Activated B cell treated with CpG ODN at 0.5 μM for 24 hours (primary cell): ENCODE measurements around the gene DNAJC4. TPM values are rescaled to one million over a fixed set of nuclear protein-coding genes. Genes with fewer than 3 reads are reported as not detected.
A peak's percentile ranks its signal among the peaks of the same experiment; 100 is the strongest.

Source experiments
- ATAC-seq: fragments of 200-7000 bp; cut with Tn5 transposase; one replicate; pipeline ENCODE4 v1.10.0; 2021; ENCODE audit warnings: low read depth, mild to moderate bottlenecking, moderate library complexity
- CTCF ChIA-PET: fragments of 350-600 bp; sonication (Branson Sonifier 250); formaldehyde crosslinking; loops from one replicate; lab custom pipeline; 2021; ENCODE audit warnings: antibody characterized with exemption; lab: Charles Lee
- POLR2A ChIA-PET: fragments of 350-600 bp; sonication (Branson Sonifier 250); formaldehyde crosslinking; loops from one replicate; lab custom pipeline; 2021; ENCODE audit warnings: antibody characterized with exemption; lab: Charles Lee
- DNase-seq: peaks from one replicate; pipeline ENCODE4 v3.0.0; 2022
- H3K27ac Mint-ChIP-seq: one replicate; pipeline ENCODE4 v1.8.0; 2020; ENCODE audit warnings: mixed read lengths
- H3K27me3 Mint-ChIP-seq: one replicate; pipeline ENCODE4 v1.8.0; 2021; ENCODE audit warnings: mixed read lengths
- H3K36me3 Mint-ChIP-seq: one replicate; pipeline ENCODE4 v1.8.0; 2021; ENCODE audit warnings: low read depth, mixed read lengths
- H3K4me1 Mint-ChIP-seq: one replicate; pipeline ENCODE4 v1.8.0; 2021; ENCODE audit warnings: mixed read lengths
- H3K4me3 Mint-ChIP-seq: one replicate; pipeline ENCODE4 v1.8.0; 2020; ENCODE audit warnings: mild to moderate bottlenecking, mixed read lengths
- H3K9me3 Mint-ChIP-seq: one replicate; pipeline ENCODE4 v1.8.0; 2020; ENCODE audit warnings: mixed read lengths
- intact Hi-C: fragments of 100-400 bp; cut with micrococcal nuclease; formaldehyde crosslinking; loops from one replicate; pipeline ENCODE4 v1.15.1; 2024
- total RNA-seq: library from RNA; stranded (reverse); gene quantifications from 2 replicates; pipeline ENCODE4 v1.2.3, GENCODE V29; 2022
- TF ChIP-seq, protein P1 (sequence below): fragments of 200-600 bp; IDR thresholded peaks from one replicate; pipeline ENCODE4 v1.8.0; 2022; ENCODE audit warnings: antibody characterized with exemption, mild to moderate bottlenecking

DNAJC4 gene, protein sequence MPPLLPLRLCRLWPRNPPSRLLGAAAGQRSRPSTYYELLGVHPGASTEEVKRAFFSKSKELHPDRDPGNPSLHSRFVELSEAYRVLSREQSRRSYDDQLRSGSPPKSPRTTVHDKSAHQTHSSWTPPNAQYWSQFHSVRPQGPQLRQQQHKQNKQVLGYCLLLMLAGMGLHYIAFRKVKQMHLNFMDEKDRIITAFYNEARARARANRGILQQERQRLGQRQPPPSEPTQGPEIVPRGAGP
- total RNA-seq: 47.5 and 53.3 TPM in 2 replicates

DNA sequence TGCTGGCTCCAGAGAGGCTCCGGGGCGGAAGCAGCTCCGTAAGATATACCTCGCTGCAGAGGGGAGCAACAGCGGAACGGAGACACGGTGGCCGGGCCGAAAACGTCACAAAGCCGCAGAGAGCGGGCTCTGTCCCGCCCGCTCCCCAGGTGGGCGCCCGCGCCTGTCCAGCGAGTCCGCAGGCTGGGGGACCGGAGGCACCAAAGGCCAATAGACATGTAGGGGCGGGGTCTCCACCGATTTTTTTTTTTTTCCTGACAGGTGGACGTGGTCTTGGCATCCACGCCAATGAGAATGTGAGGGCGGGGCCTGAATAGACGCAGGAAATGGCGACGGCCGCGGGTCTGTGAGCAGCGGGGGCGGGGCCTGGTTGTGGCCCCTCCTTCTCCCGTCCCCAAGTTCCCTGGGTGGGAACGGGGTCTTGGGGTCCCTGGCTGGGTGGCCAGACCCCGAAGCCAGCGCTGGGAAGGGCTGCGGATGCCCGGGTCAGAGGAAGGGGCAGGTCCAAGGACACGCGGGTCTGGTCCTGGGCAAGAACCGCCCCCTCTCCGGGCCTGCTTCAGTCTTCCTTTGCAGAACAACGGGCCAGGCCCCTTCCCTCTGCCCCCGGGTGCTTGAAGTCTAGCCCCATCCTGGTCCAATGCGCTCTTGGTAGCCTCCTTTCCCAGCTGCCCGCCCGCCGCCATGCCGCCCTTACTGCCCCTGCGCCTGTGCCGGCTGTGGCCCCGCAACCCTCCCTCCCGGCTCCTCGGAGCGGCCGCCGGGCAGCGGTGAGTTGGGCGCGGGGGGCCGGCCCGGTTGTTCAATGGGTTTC, at the start of gene DNAJC4:
DNAJC4 (plus strand) TSS at position 378 of the 814 bp plus-strand sequence; CDS start at position 685, 307 bp downstream.
- peak within 1 kb of the TSS; percentile 91 for H3K27ac Mint-ChIP-seq
- peak within 1 kb of the TSS; percentile 91 for H3K4me3 Mint-ChIP-seq
- DNase-seq (peak; percentile 87), ATAC-seq (peak; percentile 59)
- ChIA-PET POLR2A (interaction anchor here (0.7 to 12.7 kb wide), 11 partner anchors 11 to 74 kb away, joined by 3 to 191 read pairs (median 5); partner anchors contain the start of genes ESRRA, FERMT3, FKBP2 and PLCB3), CTCF (interaction anchor here (0.6 kb wide), 1 partner anchor 11 kb away, joined by 3 read pairs; the partner anchor contains the start of gene FKBP2)
- intact Hi-C loops: loop anchor here (1.0 to 5.0 kb wide), 8 partner anchors 10 to 293 kb away; partner anchors contain the start of genes GPR137, NAA40, PPP1R14B and PRDX5
- TF ChIP-seq, protein P1, sequence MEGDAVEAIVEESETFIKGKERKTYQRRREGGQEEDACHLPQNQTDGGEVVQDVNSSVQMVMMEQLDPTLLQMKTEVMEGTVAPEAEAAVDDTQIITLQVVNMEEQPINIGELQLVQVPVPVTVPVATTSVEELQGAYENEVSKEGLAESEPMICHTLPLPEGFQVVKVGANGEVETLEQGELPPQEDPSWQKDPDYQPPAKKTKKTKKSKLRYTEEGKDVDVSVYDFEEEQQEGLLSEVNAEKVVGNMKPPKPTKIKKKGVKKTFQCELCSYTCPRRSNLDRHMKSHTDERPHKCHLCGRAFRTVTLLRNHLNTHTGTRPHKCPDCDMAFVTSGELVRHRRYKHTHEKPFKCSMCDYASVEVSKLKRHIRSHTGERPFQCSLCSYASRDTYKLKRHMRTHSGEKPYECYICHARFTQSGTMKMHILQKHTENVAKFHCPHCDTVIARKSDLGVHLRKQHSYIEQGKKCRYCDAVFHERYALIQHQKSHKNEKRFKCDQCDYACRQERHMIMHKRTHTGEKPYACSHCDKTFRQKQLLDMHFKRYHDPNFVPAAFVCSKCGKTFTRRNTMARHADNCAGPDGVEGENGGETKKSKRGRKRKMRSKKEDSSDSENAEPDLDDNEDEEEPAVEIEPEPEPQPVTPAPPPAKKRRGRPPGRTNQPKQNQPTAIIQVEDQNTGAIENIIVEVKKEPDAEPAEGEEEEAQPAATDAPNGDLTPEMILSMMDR: no peak
- H3K27me3 Mint-ChIP-seq: no peaks in the 10 kb centered on the region
- H3K4me1 Mint-ChIP-seq: peaks cover 62% of the 10 kb centered on the region
- no peaks in the 10 kb centered on the region for H3K9me3 Mint-ChIP-seq
- H3K36me3 Mint-ChIP-seq: peaks cover 3% of the 10 kb centered on the region

DNA sequence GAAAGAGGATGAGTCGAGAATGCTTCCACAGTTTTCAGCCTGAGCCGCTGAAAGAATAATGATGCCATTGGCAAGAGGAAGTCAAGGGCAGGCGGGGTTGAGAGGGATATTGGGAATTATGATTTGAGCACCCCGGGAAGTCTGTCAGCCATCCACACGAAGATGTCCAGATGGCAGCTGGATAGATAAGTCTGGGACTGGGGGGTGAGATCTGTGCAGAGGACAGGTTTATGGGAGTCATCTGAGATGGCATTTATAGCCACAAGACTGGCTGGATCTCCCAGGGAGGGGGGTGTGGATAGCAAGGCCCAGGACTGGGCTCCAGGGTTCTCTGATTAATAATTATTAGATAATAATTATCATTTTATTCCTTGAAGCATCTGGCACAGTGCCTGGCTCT, 49.5 kb upstream of the DNAJC4 start:
- no peak overlapping the region for H3K4me3 Mint-ChIP-seq
- ChIA-PET CTCF (no interaction called here), POLR2A (interaction anchor here (0.6 to 1.6 kb wide), 2 partner anchors 45 to 82 kb away, joined by 4 to 6 read pairs; partner anchors contain the start of genes NUDT22 and TRPT1)
- TF ChIP-seq, protein P1: no peak
- no peak for DNase-seq
- no peak for ATAC-seq
- H3K4me1 Mint-ChIP-seq: peaks cover 25% of the 10 kb centered on the region
- H3K36me3 Mint-ChIP-seq: peaks cover 3% of the 10 kb centered on the region
- H3K9me3 Mint-ChIP-seq: no peaks in the 10 kb centered on the region
- intact Hi-C loops: no loop called here
- no peak overlapping the region for H3K27ac Mint-ChIP-seq
- H3K27me3 Mint-ChIP-seq: no peaks in the 10 kb centered on the region

DNA sequence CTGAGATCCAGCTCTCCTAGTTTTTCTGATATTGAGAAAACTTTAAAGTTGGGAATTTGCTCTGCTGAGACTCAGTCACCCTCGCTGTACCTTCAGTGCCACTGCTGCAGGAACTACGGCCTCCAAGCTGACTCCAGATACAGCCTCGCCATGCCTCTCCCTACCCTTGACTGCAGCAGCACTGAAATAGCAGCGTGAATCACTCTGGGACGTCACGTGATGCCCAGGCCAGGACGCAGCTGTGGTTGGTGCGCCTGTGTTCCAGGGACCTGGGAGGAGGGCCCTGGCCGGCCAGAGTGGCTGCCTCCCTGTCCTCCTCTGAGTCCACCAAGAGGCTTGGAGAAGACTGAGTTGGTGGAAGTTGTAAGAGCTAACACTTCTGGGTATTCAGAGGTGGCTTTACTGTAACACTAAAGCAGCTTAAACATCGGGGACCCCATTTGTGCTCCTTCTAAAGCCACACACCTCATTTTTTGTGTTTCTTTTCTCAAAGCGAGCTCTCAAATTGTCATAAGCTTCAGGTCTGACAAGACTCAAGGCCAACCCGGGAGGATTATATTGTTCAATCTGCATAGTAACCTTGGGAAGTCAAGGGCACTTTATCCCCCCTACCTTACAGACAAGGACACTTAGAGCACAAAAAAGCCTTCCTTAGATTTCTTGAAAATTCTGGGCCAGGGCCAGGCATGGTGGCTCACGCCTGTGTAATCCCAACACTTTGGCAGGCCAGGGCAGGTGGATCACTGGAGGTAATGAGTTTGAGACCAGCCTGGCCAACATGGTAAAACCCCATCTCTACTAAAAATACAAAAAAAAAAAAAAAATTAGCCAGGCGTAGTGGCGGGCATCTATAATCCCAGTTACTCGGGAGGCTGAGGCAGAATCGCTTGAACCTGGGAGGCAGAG, 48.6 kb upstream of the DNAJC4 start:
- ChIA-PET POLR2A (interaction anchor here (1.6 kb wide), 1 partner anchor 45 kb away, joined by 4 read pairs; the partner anchor contains the start of genes NUDT22 and TRPT1), CTCF (no interaction called here)
- no peak for ATAC-seq
- DNase-seq: no peak
- intact Hi-C loops: no loop called here
- Mint-ChIP-seq H3K36me3 (peaks cover 5% of the 10 kb centered on the region), H3K4me1 (peaks cover 26% of the 10 kb centered on the region), H3K4me3 (no peak overlapping the region), H3K27ac (no peak overlapping the region), H3K27me3 (no peaks in the 10 kb centered on the region), H3K9me3 (no peaks in the 10 kb centered on the region)
- TF ChIP-seq, protein P1: no peak

DNA sequence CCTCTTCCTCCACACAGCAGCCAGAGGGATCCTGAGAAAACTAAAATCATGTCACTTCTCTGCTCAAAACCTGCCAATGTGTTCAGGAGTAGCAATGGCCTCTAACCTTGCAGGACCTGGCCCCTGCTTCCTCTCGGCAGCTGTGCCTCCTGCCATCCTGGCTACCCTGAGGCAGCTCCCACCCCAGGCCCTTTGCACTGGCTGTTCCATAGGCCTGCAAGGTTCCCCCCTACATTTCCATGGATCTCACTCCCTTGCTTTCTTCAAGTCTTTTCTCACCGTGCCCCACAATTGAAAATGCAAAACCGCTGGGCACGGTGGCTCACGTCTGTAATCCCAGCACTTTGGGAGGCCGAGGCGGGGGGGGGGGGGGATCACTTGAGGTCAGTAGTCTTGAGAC, 46.5 kb upstream of the DNAJC4 start:
- intact Hi-C loops: loop anchor here (2.0 kb wide), 1 partner anchor 17 kb away; the partner anchor contains the start of gene MACROD1
- Mint-ChIP-seq H3K27me3 (no peaks in the 10 kb centered on the region), H3K36me3 (peaks cover 6% of the 10 kb centered on the region), H3K4me3 (no peak overlapping the region), H3K27ac (no peak overlapping the region), H3K9me3 (no peaks in the 10 kb centered on the region), H3K4me1 (peaks cover 22% of the 10 kb centered on the region)
- TF ChIP-seq, protein P1: no peak
- DNase-seq (no peak), ATAC-seq (no peak)
- CTCF ChIA-PET: interaction anchor here (1.4 kb wide), 1 partner anchor 68 kb away, joined by 3 read pairs; the partner anchor contains the start of gene PLCB3
- POLR2A ChIA-PET: interaction anchor here (2.4 to 6.1 kb wide), 3 partner anchors 18 to 57 kb away, joined by 16 to 92 read pairs (median 28); partner anchors contain the start of genes FERMT3, FKBP2 and MACROD1
